GOT3 (cell line): Measurements from ENCODE around the gene ANXA4.
"Not testable (repeated sequence)": the region's sequence is repeated elsewhere in the genome, so short reads cannot be mapped to it uniquely, and the experiment has no call there.

Experiments
- DNase-seq: peaks from one replicate; lab custom pipeline; 2025; ENCODE audit warnings: mixed read lengths; lab: John Stamatoyannopoulos, UW

The ANXA4 gene

GRCh38 chr2:69754633-69755032 is 12.7 kb downstream of the ANXA4 start:
- no peak for DNase-seq

- DNase-seq: no peak
Observed at GRCh38 chr2:69755862-69756467, 14.0 kb downstream of the ANXA4 start.

GRCh38 chr2:69762025-69762424 is 20.1 kb downstream of the ANXA4 start:
- no peak for DNase-seq

- no peak for DNase-seq
Observed at GRCh38 chr2:69762513-69763494, 20.9 kb downstream of the ANXA4 start.

GRCh38 chr2:69763831-69764230 is 21.9 kb downstream of the ANXA4 start:
- DNase-seq: not testable (repeated sequence)

GRCh38 chr2:69764286-69765095 is 22.6 kb downstream of the ANXA4 start:
- no peak for DNase-seq

GRCh38 chr2:69765096-69765380 is 23.1 kb downstream of the ANXA4 start:
- no peak for DNase-seq

- no peak for DNase-seq
Observed at GRCh38 chr2:69766014-69766413, 24.1 kb downstream of the ANXA4 start.

GRCh38 chr2:69767034-69767433 is 25.1 kb downstream of the ANXA4 start:
- DNase-seq: no peak

- DNase-seq: no peak
Observed at GRCh38 chr2:69768235-69768634, 26.3 kb downstream of the ANXA4 start.

GRCh38 chr2:69768789-69769188 is 26.9 kb downstream of the ANXA4 start:
- DNase-seq: no peak

GRCh38 chr2:69769272-69769671 is 27.3 kb downstream of the ANXA4 start:
- no peak for DNase-seq

- DNase-seq: no peak
Observed at GRCh38 chr2:69770193-69770702, 28.3 kb downstream of the ANXA4 start.

- no peak for DNase-seq
Observed at GRCh38 chr2:69770747-69771146, 28.8 kb downstream of the ANXA4 start.

GRCh38 chr2:69771461-69771860 is 29.5 kb downstream of the ANXA4 start:
- no peak for DNase-seq

GRCh38 chr2:69773206-69773605 is 31.3 kb downstream of the ANXA4 start:
- no peak for DNase-seq

GRCh38 chr2:69774258-69774983 is 32.5 kb downstream of the ANXA4 start:
- DNase-seq: not testable (repeated sequence)

- DNase-seq: no peak
Observed at GRCh38 chr2:69774984-69775982, 33.3 kb downstream of the ANXA4 start.

GRCh38 chr2:69776886-69777785 is 35.2 kb downstream of the ANXA4 start:
- DNase-seq: no peak

GRCh38 chr2:69777786-69778105 is 35.8 kb downstream of the ANXA4 start:
- no peak for DNase-seq
